Lower leg skin (tissue), 4 donors: Measurements from ENCODE around the gene CCDC9. TPM values are rescaled to one million over a fixed set of nuclear protein-coding genes. Genes with fewer than 3 reads are reported as not detected.
A peak's percentile ranks its signal among the peaks of the same experiment; 100 is the strongest.
"Not testable (repeated sequence)": the region's sequence is repeated elsewhere in the genome, so short reads cannot be mapped to it uniquely, and the experiment has no call there.

Experiments
- DNase-seq, 2 donors: peaks; one replicate each; pipeline ENCODE4 v3.0.0-alpha.2; 2019; ENCODE audit warnings: low spot score in 2 of 2
- H3K4me3 ChIP-seq: fragments of 200-600 bp; sonication (generic); 2 replicates; pipeline ENCODE4 v1.5.1; 2017; ENCODE audit warnings: mild to moderate bottlenecking, low read depth; ENCODE audit not compliant: poor library complexity, severe bottlenecking
- POLR2A ChIP-seq, 2 donors: fragments of 450-650 bp; IDR thresholded peaks; one replicate each; pipeline ENCODE4 v1.6.1; 2016 to 2017; ENCODE audit warnings: antibody characterized with exemption in 2 of 2, mild to moderate bottlenecking in 1 of 2, moderate library complexity in 1 of 2
- WGBS, 2 donors: methylation state at CpG; one replicate each; pipeline ENCODE4 v1.1.5; 2018; 5-methylcytosine and 5-hydroxymethylcytosine counted together
- intact Hi-C: fragments of 100-400 bp; cut with DNase I; formaldehyde crosslinking; loops from one replicate; pipeline ENCODE4 v1.15.0; 2023; ENCODE audit warnings: low total_unique reads
- total RNA-seq, 4 donors: library from RNA; depleted of rRNA; stranded (reverse); fragments of >200 nt; gene quantifications; one replicate each; pipeline ENCODE4 v1.1.0, GENCODE V29; 2016
- TF ChIP-seq, protein P1 (sequence below), 3 donors: fragments of 450-650 bp; IDR thresholded peaks; one replicate each; pipeline ENCODE4 v1.5.1; 2016; ENCODE audit warnings: antibody characterized with exemption in 3 of 3, mild to moderate bottlenecking in 3 of 3, moderate library complexity in 2 of 3

The CCDC9 gene
- total RNA-seq, 4 donors from 2014 or later: 26.4 to 46.6 (median 33.7) TPM

DNA sequence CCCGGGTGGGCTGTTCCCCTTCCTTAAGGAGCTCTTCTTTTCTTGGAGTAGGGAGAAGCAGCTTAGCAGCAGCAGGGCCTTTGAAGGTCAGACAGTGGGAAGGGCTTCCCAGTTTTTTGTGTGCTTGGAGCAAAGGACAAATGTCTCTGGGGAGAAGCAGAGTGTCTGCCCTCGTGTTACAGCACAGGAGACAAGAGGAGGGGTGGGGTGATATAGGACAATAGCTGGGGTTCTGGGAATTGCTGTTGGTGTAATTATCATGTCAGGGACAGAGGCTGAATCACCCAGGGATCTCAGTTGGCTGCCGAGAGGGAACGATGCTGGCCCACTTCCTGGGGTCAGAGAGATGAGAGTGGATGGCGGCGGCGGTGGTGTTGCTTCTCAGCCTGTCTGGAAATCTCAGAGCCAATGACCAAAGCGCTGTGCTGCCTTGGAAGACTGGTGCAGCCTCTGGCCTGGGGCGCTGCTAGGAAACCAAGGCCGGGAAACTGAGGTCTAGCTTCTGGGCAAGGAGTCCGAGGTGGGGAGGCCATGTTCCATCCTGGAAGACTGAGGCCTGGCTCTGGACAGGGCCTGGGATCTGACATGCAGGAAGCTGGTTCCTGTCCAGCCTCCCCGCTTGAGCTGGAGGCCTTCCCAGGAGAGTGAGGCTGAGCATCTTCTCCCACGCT is 19.6 kb downstream of the CCDC9 start:
- DNase-seq: peak in 1 of 2 donors; percentile 92
- intact Hi-C loops: no loop called here
- 64 to 65% methylated on average over 12 to 13 of the region's 13 CpGs for WGBS, 2 donors
- no peak overlapping the region for H3K4me3 ChIP-seq
- no peak for TF ChIP-seq POLR2A (IDR thresholded peaks at IDR 0.05)
- TF ChIP-seq, protein P1, sequence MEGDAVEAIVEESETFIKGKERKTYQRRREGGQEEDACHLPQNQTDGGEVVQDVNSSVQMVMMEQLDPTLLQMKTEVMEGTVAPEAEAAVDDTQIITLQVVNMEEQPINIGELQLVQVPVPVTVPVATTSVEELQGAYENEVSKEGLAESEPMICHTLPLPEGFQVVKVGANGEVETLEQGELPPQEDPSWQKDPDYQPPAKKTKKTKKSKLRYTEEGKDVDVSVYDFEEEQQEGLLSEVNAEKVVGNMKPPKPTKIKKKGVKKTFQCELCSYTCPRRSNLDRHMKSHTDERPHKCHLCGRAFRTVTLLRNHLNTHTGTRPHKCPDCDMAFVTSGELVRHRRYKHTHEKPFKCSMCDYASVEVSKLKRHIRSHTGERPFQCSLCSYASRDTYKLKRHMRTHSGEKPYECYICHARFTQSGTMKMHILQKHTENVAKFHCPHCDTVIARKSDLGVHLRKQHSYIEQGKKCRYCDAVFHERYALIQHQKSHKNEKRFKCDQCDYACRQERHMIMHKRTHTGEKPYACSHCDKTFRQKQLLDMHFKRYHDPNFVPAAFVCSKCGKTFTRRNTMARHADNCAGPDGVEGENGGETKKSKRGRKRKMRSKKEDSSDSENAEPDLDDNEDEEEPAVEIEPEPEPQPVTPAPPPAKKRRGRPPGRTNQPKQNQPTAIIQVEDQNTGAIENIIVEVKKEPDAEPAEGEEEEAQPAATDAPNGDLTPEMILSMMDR (IDR thresholded peaks at IDR 0.05): no peak

DNA sequence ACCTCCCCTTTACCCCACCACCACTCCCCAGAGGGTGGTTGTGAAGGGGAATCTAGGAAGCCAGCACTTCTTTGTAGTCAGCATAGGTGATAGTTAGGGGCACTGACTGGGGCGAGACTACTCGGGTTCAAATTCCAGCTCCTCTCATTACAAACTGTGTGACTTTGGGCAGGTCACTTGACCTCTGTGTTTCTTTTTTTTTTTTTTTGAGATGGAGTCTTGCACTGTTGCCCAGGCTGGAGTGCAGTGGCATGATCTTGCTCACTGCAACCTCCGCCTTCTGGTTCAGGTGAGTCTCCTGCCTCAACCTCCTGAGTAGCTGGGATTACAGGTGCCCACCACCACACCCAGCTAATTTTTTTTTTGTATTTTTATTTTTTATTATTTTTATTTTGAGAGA is 20.2 kb downstream of the CCDC9 start:
- 87 to 91% methylated on average over 3 of the region's 3 CpGs for WGBS, 2 donors
- DNase-seq, H3K4me3 ChIP-seq, intact Hi-C loops: not testable (repeated sequence)

DNA sequence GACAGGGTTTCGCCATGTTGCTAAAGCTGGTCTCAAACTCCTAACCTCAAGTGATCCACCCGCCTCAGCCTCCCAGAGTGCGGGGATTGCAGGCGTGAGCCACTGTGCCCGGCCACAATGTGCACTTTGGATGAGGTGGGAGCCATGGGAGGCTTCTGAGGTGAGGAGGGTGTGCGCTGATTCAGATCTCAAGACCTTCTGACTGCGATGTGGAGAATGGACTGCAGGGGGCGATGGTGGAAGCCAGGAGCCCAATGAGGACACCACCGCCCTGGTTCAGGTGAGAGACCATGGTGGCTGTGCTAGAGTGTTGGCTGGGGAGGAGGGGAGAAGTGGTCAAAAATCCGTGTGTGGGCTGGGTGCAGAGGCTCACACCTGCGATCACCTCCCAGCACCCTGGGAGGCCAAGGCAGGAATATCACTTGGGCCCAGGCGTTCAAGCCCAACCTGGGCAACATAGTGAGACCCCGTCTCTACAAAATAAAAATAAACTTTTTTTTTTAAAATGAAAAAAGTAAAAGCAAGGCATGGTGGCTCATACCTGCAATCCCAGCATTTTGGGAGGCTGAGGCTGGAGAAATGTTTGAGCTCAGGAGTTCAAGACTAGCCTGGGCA is 24.0 kb downstream of the CCDC9 start:
- 90 to 94% methylated on average over 13 of the region's 13 CpGs for WGBS, 2 donors
- intact Hi-C loops: no loop called here
- TF ChIP-seq, protein P1 (IDR thresholded peaks at IDR 0.05): no peak
- no peak for TF ChIP-seq POLR2A (IDR thresholded peaks at IDR 0.05)
- no peak for DNase-seq
- no peak overlapping the region for H3K4me3 ChIP-seq

DNA sequence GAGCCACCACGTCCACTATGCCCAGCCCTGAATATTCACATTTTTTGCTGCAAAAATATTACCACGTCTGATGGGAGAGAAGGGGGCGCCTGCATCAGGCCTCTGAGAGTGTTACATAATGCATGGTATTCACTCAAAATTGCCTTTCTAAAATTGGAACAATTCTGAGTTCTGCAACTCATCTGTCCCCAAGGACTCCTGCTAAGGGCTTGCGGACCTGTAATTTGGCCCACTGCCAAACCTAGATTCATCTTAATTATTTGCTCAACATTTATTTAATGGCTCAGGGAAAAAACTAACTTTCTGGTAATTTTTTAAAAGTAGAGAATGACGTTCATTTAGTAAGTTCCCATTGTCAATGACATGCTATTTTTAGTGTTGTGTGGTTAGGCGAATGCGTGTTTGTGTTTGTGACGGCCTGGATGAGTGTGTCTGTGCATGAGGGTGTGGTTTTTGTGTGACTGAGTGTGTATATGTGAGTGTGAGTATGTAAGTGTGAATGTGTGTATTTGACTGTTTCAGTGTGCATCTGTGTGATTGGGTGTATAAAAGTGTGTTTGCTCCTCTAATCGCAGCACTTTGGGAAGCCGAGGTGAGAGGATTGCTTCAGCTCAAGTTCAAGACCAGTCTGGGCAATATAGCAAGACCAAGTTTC is 27.2 kb downstream of the CCDC9 start:
- WGBS, 2 donors: 69 to 73% methylated on average over 10 of the region's 10 CpGs
- DNase-seq: no peak
- TF ChIP-seq, protein P1 (IDR thresholded peaks at IDR 0.05): no peak
- TF ChIP-seq POLR2A (IDR thresholded peaks at IDR 0.05): no peak
- no peak overlapping the region for H3K4me3 ChIP-seq
- intact Hi-C loops: no loop called here

DNA sequence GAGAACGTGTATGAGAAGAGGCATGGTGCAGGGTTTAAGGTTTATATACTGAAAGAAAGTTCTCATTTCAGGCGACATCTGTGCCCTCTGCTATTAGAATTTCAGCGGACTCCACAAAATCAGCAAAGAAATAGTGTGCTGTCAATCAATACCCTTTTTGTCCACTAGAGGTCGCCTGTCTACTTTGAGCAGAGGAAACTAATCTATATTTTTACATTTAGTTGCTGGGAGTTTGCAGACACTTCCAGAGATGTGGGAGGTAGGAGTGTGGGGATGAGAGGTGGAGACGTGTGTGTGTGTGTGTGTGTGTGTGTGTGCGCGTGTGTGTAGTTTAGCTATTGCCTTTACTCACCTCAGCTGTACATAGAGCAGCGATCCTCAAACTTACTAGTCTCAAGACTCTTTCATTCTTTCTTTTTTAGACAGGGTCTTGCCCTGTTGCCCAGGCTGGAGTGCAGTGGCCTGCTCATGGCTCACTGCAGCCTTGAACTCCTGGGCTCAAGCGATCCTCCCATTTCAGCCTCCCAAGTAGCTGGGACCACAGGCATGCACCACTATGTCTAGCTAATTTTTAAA is 28.1 kb downstream of the CCDC9 start:
- no peak for TF ChIP-seq POLR2A (IDR thresholded peaks at IDR 0.05)
- TF ChIP-seq, protein P1 (IDR thresholded peaks at IDR 0.05): peak in 1 of 3 donors; percentile 50
- WGBS, 2 donors: 23 to 26% methylated on average over 9 of the region's 9 CpGs
- no peak for DNase-seq

DNA sequence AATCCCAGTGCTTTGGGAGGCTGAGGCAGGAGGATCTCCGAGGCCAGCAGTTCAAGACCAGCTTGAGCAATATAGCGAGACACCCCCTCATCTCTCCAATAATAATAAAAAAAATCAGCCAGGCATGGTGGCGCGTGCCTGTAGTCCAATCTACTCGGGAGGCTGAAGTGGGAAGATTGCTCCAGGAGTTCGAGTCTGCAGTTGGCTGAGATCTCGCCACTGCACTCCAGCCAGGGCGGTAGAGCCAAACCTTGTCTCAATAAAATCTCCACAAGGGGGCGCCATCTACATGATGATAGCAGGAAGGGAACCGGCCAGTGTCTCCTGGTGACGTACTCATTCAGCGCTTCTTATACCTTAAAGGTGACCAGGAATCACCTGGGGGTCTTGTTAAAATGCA is 39.7 kb downstream of the CCDC9 start:
- intact Hi-C loops: loop anchor here (10.0 kb wide), 1 partner anchor 409 kb away; no protein-coding TSS in a partner anchor
- TF ChIP-seq POLR2A (IDR thresholded peaks at IDR 0.05): no peak
- TF ChIP-seq, protein P1 (IDR thresholded peaks at IDR 0.05): peak in 1 of 3 donors; percentile 63
- H3K4me3 ChIP-seq: no peak overlapping the region
- WGBS, 2 donors: 17 to 29% methylated on average over 12 of the region's 12 CpGs
- peak; percentile 82 to 92 for DNase-seq

More for the DNA sequence above, 28.1 kb downstream of the CCDC9 start:
- no peak overlapping the region for H3K4me3 ChIP-seq
- intact Hi-C loops: no loop called here

DNA sequence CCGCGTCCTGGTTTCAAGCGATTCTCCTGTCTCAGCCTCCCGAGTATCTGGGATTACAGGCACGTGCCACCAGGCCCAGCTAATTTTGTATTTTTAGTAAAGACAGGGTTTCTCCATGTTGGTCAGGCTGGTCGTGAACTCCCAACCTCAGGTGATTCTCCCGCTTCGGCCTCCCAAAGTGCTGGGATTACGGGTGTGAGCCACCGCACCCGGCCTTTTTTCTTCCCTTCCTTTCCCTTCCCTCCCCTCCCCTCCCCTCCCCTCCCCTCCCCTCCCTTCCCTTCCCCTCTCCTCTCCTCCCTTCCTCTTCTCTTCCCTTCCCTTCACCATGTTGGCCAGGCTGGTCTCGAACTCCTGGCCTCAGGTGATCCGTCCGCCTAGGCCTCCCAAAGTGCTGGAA is 44.5 kb downstream of the CCDC9 start:
- 95% methylated on average over 14 of the region's 14 CpGs for WGBS, 2 donors
- H3K4me3 ChIP-seq, DNase-seq: not testable (repeated sequence)
- intact Hi-C loops: loop anchor here (10.0 kb wide), 1 partner anchor 104 kb away; no protein-coding TSS in a partner anchor
